A549 (cell line): ENCODE results near the gene PLXDC1. TPM values are rescaled to one million over a fixed set of nuclear protein-coding genes. Genes with fewer than 3 reads are reported as not detected.
A peak's percentile ranks its signal among the peaks of the same experiment; 100 is the strongest.

Experiments used
- ATAC-seq, 2 experiments: fragments of 200-7000 bp in 1 of 2; fragments of >200 bp in 1 of 2; cut with Nextera tagmentation in 1 of 2; cut with Tn5 transposase in 1 of 2; 3 replicates each; pipeline versions ENCODE4 v1.8.0 to v1.9.1; 2018 to 2020; ENCODE audit warnings: mild to moderate bottlenecking in 1 of 2, moderate library complexity in 1 of 2
- CTCF ChIA-PET: fragments of 300-600 bp; sonication (Branson Sonifier 250); formaldehyde crosslinking; extraction: SDS; loops from one replicate; lab custom pipeline; 2021; ENCODE audit warnings: antibody characterized with exemption, inconsistent platforms; lab: Yijun Ruan, JAX
- POLR2A ChIA-PET: fragments of 350-600 bp; formaldehyde crosslinking; extraction: SDS; loops from one replicate; lab custom pipeline; 2021; ENCODE audit warnings: antibody characterized with exemption, inconsistent platforms; lab: Yijun Ruan, JAX
- DNase-seq, 2 experiments: peaks; one replicate each; pipeline versions ENCODE4 v3.0.0 to v3.0.0-alpha.2; 2011 to 2016; ENCODE audit warnings: low read depth in 1 of 2, low spot score in 1 of 2
- FAIRE-seq: peaks from 2 replicates; lab custom pipeline; 2011; peaks lifted over from hg19 to GRCh38; lab: Jason Lieb, UNC
- H3K27ac ChIP-seq, 2 experiments: fragments of >200 bp; sonication (Bioruptor Twin); formaldehyde crosslinking; 3 replicates each; pipeline ENCODE4 v1.5.1; 2016 to 2017
- H3K4me1 ChIP-seq: fragments of >200 bp; sonication (Bioruptor Twin); formaldehyde crosslinking; 3 replicates; pipeline ENCODE4 v1.6.1; 2016
- H3K4me2 ChIP-seq: fragments of >200 bp; sonication (Bioruptor Twin); formaldehyde crosslinking; 3 replicates; pipeline ENCODE4 v1.6.1; 2016
- H3K4me3 ChIP-seq: fragments of >200 bp; sonication (Bioruptor Twin); formaldehyde crosslinking; 3 replicates; pipeline ENCODE4 v1.5.1; 2016
- H3K9me3 ChIP-seq: fragments of >200 bp; sonication (Bioruptor Twin); formaldehyde crosslinking; 3 replicates; pipeline ENCODE4 v1.6.1; 2016
- BCL3 ChIP-seq: fragments of >200 bp; sonication (Bioruptor Twin); formaldehyde crosslinking; IDR thresholded peaks from 3 replicates; pipeline ENCODE4 v1.6.1; 2016
- BHLHE40 ChIP-seq: IDR thresholded peaks from 2 replicates; pipeline ENCODE4 v1.6.1; 2012; ENCODE audit warnings: low read depth, low read length, inconsistent platforms
- CBX2 ChIP-seq: fragments of 200-600 bp; sonication (generic); IDR thresholded peaks from 2 replicates; pipeline ENCODE4 v1.6.1; 2016; ENCODE audit warnings: low read depth, mild to moderate bottlenecking, borderline replicate concordance
- CEBPB ChIP-seq, 2 experiments: fragments of >200 bp in 1 of 2; sonication (Bioruptor Twin) in 1 of 2; formaldehyde crosslinking in 1 of 2; IDR thresholded peaks; 2 replicates each; pipeline ENCODE4 v1.6.1; 2012 to 2016
- CHD4 ChIP-seq: fragments of 200-600 bp; sonication (generic); IDR thresholded peaks from 2 replicates; pipeline ENCODE4 v1.6.1; 2016; ENCODE audit warnings: antibody characterized with exemption, mild to moderate bottlenecking, borderline replicate concordance
- CTCF ChIP-seq: fragments of >200 bp; sonication (Bioruptor Twin); formaldehyde crosslinking; IDR thresholded peaks from 3 replicates; pipeline ENCODE4 v1.5.1; 2016
- E2F6 ChIP-seq: IDR thresholded peaks from 2 replicates; pipeline ENCODE4 v1.6.1; 2012; ENCODE audit warnings: low read depth, borderline replicate concordance
- ELK1 ChIP-seq: fragments of 150-350 bp; IDR thresholded peaks from 2 replicates; pipeline ENCODE4 v1.6.1; 2014; ENCODE audit warnings: low read depth, mild to moderate bottlenecking, low read length
- EP300 ChIP-seq, 2 experiments: fragments of >200 bp; sonication (Bioruptor Twin); formaldehyde crosslinking; IDR thresholded peaks; 2 replicates in 1 of 2; 3 replicates in 1 of 2; pipeline ENCODE4 v1.6.1; 2016 to 2017
- ESRRA ChIP-seq: fragments of 150-350 bp; IDR thresholded peaks from 2 replicates; pipeline ENCODE4 v1.6.1; 2014; ENCODE audit warnings: mild to moderate bottlenecking, low read length, borderline replicate concordance
- FOSB ChIP-seq: fragments of 250-450 bp; sonication (Bioruptor Pico); IDR thresholded peaks from 2 replicates; pipeline ENCODE4 v1.5.0; 2020; ENCODE audit warnings: mild to moderate bottlenecking, moderate library complexity
- FOSL2 ChIP-seq, 2 experiments: fragments of 450-650 bp in 1 of 2; fragments of >200 bp in 1 of 2; sonication (Bioruptor Twin) in 1 of 2; formaldehyde crosslinking; IDR thresholded peaks; 2 replicates each; pipeline versions ENCODE4 v1.5.0 to v1.6.1; 2016 to 2020; ENCODE audit warnings: mild to moderate bottlenecking in 1 of 2, moderate library complexity in 1 of 2
- FOXS1 ChIP-seq: fragments of 250-450 bp; sonication (Bioruptor Pico); IDR thresholded peaks from 2 replicates; pipeline ENCODE4 v1.5.0; 2020; ENCODE audit warnings: mild to moderate bottlenecking, moderate library complexity
- GATA3 ChIP-seq: IDR thresholded peaks from 2 replicates; pipeline ENCODE4 v1.6.1; 2012; ENCODE audit warnings: borderline replicate concordance
- HES2 ChIP-seq: fragments of >200 bp; sonication (Bioruptor Twin); formaldehyde crosslinking; IDR thresholded peaks from 2 replicates; pipeline ENCODE4 v1.6.1; 2016
- HMGXB4 ChIP-seq: fragments of 250-450 bp; sonication (Bioruptor Pico); IDR thresholded peaks from 2 replicates; pipeline ENCODE4 v1.5.0; 2021; ENCODE audit warnings: mild to moderate bottlenecking, moderate library complexity, borderline replicate concordance
- HOXA7 ChIP-seq: fragments of 250-450 bp; sonication (Bioruptor Pico); IDR thresholded peaks from 2 replicates; pipeline ENCODE4 v1.5.0; 2020; ENCODE audit warnings: mild to moderate bottlenecking, moderate library complexity
- JUN ChIP-seq, 2 experiments: fragments of >200 bp; sonication (Bioruptor Twin); formaldehyde crosslinking; IDR thresholded peaks; 2 replicates in 1 of 2; 3 replicates in 1 of 2; pipeline ENCODE4 v1.6.1; 2016 to 2017
- KDM1A ChIP-seq: fragments of 200-600 bp; sonication (generic); IDR thresholded peaks from 2 replicates; pipeline ENCODE4 v1.6.1; 2016; ENCODE audit warnings: low read depth, mild to moderate bottlenecking
- MYC ChIP-seq: IDR thresholded peaks from 2 replicates; pipeline ENCODE4 v1.6.1; 2012; ENCODE audit warnings: mild to moderate bottlenecking, inconsistent platforms, low read length, improper control_type of control experiment, borderline replicate concordance
- NFE2L2 ChIP-seq: fragments of 150-350 bp; conservative IDR thresholded peaks from 2 replicates; pipeline ENCODE4 v1.6.1; 2014; ENCODE audit warnings: low read length
- NPAS2 ChIP-seq: fragments of 250-450 bp; sonication (Bioruptor Pico); IDR thresholded peaks from 2 replicates; pipeline ENCODE4 v1.8.0; 2022; ENCODE audit warnings: mild to moderate bottlenecking, moderate library complexity, borderline replicate concordance
- PBX3 ChIP-seq: IDR thresholded peaks from 2 replicates; pipeline ENCODE4 v1.6.1; 2012
- POLR2A ChIP-seq: IDR thresholded peaks from 2 replicates; pipeline ENCODE4 v1.6.1; 2012; ENCODE audit warnings: mild to moderate bottlenecking, low read length
- RAD21 ChIP-seq, 2 experiments: fragments of >200 bp in 1 of 2; sonication (Bioruptor Twin) in 1 of 2; formaldehyde crosslinking in 1 of 2; IDR thresholded peaks in 1 of 2; conservative IDR thresholded peaks in 1 of 2; 2 replicates in 1 of 2; 3 replicates in 1 of 2; pipeline ENCODE4 v1.6.1; 2012 to 2018; ENCODE audit warnings: inconsistent platforms in 1 of 2
- TP53 ChIP-seq: fragments of 250-450 bp; sonication (Bioruptor Pico); IDR thresholded peaks from 2 replicates; pipeline ENCODE4 v1.5.0; 2021; ENCODE audit warnings: mild to moderate bottlenecking, moderate library complexity
- USF2 ChIP-seq: fragments of 450-650 bp; IDR thresholded peaks from 2 replicates; pipeline ENCODE4 v1.6.1; 2014; ENCODE audit warnings: antibody characterized with exemption
- ZC3H11A ChIP-seq: fragments of 450-650 bp; IDR thresholded peaks from 2 replicates; pipeline ENCODE4 v1.6.1; 2014; ENCODE audit warnings: antibody characterized with exemption, mild to moderate bottlenecking
- ZFP36 ChIP-seq: fragments of 450-650 bp; IDR thresholded peaks from 2 replicates; pipeline ENCODE4 v1.6.1; 2014; ENCODE audit warnings: borderline replicate concordance; ENCODE audit not compliant: partially characterized antibody
- ZSCAN20 ChIP-seq: fragments of 250-450 bp; sonication (Bioruptor Pico); IDR thresholded peaks from 2 replicates; pipeline ENCODE4 v1.8.0; 2022; ENCODE audit warnings: mild to moderate bottlenecking, moderate library complexity
- WGBS: methylation state at CpG from one replicate; pipeline ENCODE4 v1.1.6; 2017; ENCODE audit errors: missing lambda C conversion rate; 5-methylcytosine and 5-hydroxymethylcytosine counted together
- polyA plus RNA-seq, 4 experiments: library from polyadenylated mRNA; depleted of rRNA in 3 of 4; stranded (reverse); fragments of >200 nt; fragmentation: RNase III in 1 of 4; extraction: RNeasy Plus Mini Kit Qiagen cat#74134 plus additional on column Dnase treatment in 1 of 4; gene quantifications; 2 replicates in 3 of 4; 3 replicates in 1 of 4; pipeline ENCODE4 v1.2.3, GENCODE V29; 2011 to 2017

PLXDC1 gene
- polyA plus RNA-seq, 2 of the 4 experiments (the other 2 are of a cell fraction): 0.31 to 0.36 TPM

- WGBS: 2% methylated on average over 10 of the region's 10 CpGs
- FAIRE-seq: no peak
Observed at GRCh38 chr17:39199820-39200069, 48.3 kb upstream of the PLXDC1 start.

More at GRCh38 chr17:39199820-39200069, 48.3 kb upstream of the PLXDC1 start:
- H3K4me2 ChIP-seq: peak overlapping the region; percentile 85
- TF ChIP-seq HMGXB4 (CRISPR knock-in tag) (no peak), NPAS2 (CRISPR knock-in tag) (no peak), ZSCAN20 (CRISPR knock-in tag) (no peak), CEBPB (IDR thresholded peaks at IDR 0.05) (peak in 1 of 2 experiments; percentile 87; a peak in 2 of 4 replicates), POLR2A (peak; percentile 30; the same call in 1 of the 2 replicates), FOSB (CRISPR knock-in tag) (no peak), NFE2L2 (no peak), FOSL2 (IDR thresholded peaks at IDR 0.05) (no peak), FOSL2 (CRISPR knock-in tag; IDR thresholded peaks at IDR 0.05) (no peak), HOXA7 (CRISPR knock-in tag) (no peak), ZFP36 (no peak), BCL3 (no peak; the same call in 2 of the 3 replicates), GATA3 (no peak), PBX3 (no peak), RAD21 (conservative IDR thresholded peaks at IDR 0.05 in 1 of 2, IDR thresholded peaks at IDR 0.05 in 1 of 2) (no peak), TP53 (CRISPR knock-in tag) (no peak), EP300 (IDR thresholded peaks at IDR 0.05) (no peak), JUN (IDR thresholded peaks at IDR 0.05) (no peak; a peak in 1 of 5 replicates), ESRRA (no peak), MYC (no peak), ELK1 (no peak), BHLHE40 (no peak), KDM1A (no peak), CHD4 (no peak), FOXS1 (no peak), ZC3H11A (no peak), HES2 (no peak), CBX2 (no peak), E2F6 (peak; percentile 7; the same call in 1 of the 2 replicates), CTCF (no peak), USF2 (peak; percentile 95)
- DNase-seq: peak; percentile 98 to 100
- no peaks in the 10 kb centered on the region for H3K9me3 ChIP-seq
- H3K4me1 ChIP-seq: peaks cover 47% of the 10 kb centered on the region
- CTCF ChIA-PET: interaction anchor here (0.7 to 31.5 kb wide), 6 partner anchors 9 to 217 kb away, joined by 3 to 1140 read pairs (median 6); no protein-coding TSS in a partner anchor
- peak overlapping the region; percentile 96 for H3K4me3 ChIP-seq
- peak overlapping the region; percentile 96 for H3K27ac ChIP-seq
- POLR2A ChIA-PET: interaction anchor here (0.6 to 1.6 kb wide), 27 partner anchors 9 to 488 kb away, joined by 3 to 21 read pairs (median 4); partner anchors contain the start of genes ARL5C, CDK12, FBXL20 and LASP1
- peak; percentile 41 to 57; a peak in 4 of 6 replicates for ATAC-seq
